ENCODE measurements around the gene PALD1.

DNA sequence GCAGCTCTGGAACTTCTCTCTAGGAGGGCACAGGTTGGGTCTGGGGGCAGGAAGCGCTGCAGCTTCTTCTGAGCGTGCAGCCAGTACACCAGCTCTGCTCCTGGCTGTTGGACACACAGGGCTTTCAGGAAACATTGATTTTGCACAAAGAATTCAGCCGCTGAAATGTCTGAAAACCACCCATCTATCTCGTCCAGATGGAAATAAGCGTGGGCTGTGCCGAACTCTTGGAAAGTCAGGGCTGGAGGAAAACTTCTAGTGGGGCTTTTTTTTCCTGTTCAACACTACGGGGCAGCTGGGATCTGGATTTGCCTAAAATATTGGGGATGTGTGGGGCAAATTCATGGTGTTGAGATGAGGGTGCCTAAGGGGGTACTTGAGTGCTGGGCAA lies 31.2 kb downstream of the PALD1 start:
- TF ChIP-seq, protein P1, sequence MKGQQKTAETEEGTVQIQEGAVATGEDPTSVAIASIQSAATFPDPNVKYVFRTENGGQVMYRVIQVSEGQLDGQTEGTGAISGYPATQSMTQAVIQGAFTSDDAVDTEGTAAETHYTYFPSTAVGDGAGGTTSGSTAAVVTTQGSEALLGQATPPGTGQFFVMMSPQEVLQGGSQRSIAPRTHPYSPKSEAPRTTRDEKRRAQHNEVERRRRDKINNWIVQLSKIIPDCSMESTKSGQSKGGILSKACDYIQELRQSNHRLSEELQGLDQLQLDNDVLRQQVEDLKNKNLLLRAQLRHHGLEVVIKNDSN (IDR thresholded peaks at IDR 0.05): no peak
- TF ChIP-seq EP300 (IDR thresholded peaks at IDR 0.05; ENCODE audit: borderline replicate concordance): no peak

Measured in Ishikawa (cell line).